Skin epidermis (tissue), 12 donors: ENCODE data around the gene LIX1.
"Not testable (repeated sequence)": the region's sequence is repeated elsewhere in the genome, so short reads cannot be mapped to it uniquely, and the experiment has no call there.

ENCODE experiments used
- H3K27ac ChIP-seq, 21 experiments: fragments of 200-600 bp; sonication (generic) in 11 of 21; one replicate each; pipeline ENCODE4 v1.5.0; 2020; ENCODE audit warnings: mild to moderate bottlenecking in 3 of 21, inconsistent platforms in 2 of 21, moderate library complexity in 2 of 21
- H3K4me3 ChIP-seq, 7 experiments: fragments of 200-600 bp; sonication (generic) in 2 of 7; one replicate each; pipeline ENCODE4 v1.5.0; 2020; ENCODE audit warnings: inconsistent platforms in 2 of 7, mild to moderate bottlenecking in 2 of 7, moderate library complexity in 1 of 7

Gene LIX1

DNA sequence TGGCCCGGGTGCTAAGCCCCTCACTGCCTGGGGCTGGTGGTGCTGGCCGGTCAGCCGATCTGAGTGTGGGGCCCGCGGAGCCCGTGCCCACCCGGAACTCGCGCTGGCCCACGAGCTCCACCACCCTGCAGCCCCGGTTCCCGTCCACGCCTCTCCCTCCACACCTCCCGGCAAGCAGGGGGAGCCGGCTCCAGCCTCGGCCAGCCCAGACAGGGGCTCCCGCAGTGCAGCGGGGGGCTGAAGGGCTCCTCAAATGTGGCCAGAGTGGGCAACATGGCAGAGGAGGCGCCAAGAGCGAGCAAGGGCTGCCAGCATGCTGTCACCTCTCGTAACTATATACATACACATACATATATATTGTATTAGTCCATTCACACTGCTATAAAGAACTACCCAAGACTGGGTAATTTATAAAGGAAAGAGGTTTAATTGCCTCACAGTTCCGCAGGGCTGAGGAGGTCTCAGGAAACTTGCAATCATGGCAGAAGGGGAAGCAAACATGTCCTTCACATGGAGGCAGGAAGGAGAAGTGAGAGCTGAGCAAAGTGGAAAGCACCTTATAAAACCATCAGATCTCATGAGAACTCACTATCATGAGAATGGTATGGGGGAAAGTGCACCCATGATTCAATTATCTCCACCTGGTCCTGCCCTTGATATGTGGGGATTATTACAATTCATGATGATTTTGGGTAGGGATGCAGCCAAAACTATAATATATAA, 56.8 kb downstream of the LIX1 start:
- Histone ChIP-seq H3K4me3 (no peak overlapping the region), H3K27ac (no peak overlapping the region)

GRCh38 chr5:97084782-97085458, 57.5 kb downstream of the LIX1 start:
- not testable (repeated sequence) for H3K4me3 ChIP-seq, H3K27ac ChIP-seq

DNA sequence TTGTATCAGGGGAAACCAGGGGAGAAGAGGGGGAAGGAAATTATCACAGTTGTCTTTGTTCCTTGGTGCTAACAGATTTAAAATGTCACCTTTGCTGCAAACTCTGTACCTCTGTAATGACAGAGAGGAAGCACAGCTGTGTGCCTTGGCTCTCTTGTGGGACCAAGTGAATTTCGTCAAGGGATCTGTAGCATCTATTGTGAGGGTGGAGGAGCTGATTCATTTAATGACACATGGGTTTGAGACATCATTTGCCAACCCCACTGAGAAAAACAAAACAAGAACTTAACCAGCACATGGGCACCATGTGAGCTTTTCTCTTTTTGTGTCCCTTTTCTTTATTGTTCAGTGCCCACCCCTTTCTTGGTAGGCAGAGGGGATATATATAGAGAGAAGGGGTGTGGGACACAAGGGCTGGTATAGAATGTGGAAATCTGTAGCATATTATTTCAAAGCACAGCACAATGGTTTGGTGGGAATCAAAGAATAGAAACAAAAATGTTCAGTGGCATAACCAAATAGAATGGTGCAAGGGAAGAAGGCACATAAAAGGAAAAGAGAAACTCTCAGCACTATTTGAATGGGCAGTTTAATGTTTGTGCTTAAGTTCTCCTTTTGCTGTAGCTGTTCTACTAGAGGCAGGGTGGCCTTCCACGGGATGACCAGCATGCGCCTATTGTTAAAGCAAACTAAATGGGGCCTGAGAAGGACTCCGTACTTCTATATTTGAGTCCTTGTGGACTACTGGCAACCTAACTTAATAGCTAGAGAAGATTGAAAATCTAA, 63.3 kb downstream of the LIX1 start:
- H3K4me3 ChIP-seq: no peak overlapping the region
- H3K27ac ChIP-seq: no peak overlapping the region

- Histone ChIP-seq H3K4me3 (no peak overlapping the region), H3K27ac (no peak overlapping the region)
These were observed 65.2 kb downstream of the LIX1 start for GRCh38 chr5:97077246-97077645.

DNA sequence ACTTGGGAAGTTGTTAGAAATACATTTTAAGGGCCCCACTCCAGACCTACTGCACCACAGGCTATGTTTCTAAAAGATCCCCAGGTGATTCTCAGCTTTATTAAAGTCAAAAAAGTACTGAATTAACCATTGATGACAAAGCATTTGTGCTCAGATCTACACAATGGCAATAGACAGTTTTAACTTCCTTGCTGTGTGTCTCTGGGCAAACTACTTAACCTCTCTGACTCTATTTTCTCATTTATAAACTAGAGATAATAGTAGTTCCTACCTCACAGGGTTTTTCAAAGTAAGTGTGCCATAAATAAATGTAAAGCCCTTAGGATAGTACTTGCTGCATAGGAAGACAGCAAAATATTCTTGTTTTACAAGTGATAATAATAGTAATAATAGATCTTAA, 66.3 kb downstream of the LIX1 start:
- no peak overlapping the region for H3K27ac ChIP-seq
- H3K4me3 ChIP-seq: no peak overlapping the region

DNA sequence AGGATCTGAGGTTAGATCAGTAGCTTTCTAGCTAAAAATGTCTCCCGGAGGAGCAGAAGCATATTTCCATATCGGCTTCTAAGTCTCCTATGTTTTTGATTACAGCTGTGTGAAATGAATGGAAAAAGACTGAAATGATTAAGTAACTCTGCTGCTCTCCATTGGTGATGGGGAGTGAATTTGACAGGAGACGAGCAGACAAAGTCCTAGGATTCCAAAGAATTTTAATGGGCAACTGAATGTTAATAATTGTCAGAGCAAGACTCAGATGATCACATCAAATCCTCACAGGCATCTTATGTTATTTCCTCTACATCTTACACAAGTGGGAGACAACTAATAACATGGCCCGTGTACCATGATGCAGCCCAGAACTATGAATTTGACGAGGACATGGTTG, 66.8 kb downstream of the LIX1 start:
- no peak overlapping the region for H3K4me3 ChIP-seq
- no peak overlapping the region for H3K27ac ChIP-seq

- Histone ChIP-seq H3K4me3 (no peak overlapping the region), H3K27ac (no peak overlapping the region)
These were observed 67.4 kb downstream of the LIX1 start for GRCh38 chr5:97074859-97075489.

GRCh38 chr5:97073420-97073819, 69.0 kb downstream of the LIX1 start:
- H3K27ac ChIP-seq: no peak overlapping the region
- no peak overlapping the region for H3K4me3 ChIP-seq

DNA sequence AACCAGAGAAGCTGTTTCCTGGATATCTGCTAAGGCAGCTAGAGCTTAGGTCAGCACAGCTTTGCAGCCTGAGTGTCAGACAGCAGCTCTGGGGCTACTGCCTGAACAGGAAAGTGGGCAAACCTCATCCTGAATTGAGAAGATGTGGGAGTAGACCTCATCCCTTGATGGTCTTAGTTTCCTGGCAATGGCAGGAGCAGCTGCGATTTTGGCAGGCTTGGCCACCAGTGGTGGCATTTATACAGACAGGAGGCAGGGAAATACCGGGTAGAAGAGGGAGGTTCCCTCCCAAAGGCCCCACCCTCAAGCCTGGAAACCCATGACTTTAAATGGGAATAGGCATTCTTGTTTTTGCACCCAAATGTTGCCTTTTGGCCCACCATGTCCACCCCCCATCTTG, 69.7 kb downstream of the LIX1 start:
- no peak overlapping the region for H3K27ac ChIP-seq
- no peak overlapping the region for H3K4me3 ChIP-seq

- Histone ChIP-seq H3K27ac (no peak overlapping the region), H3K4me3 (no peak overlapping the region)
These were observed 70.4 kb downstream of the LIX1 start for GRCh38 chr5:97071993-97072392.

DNA sequence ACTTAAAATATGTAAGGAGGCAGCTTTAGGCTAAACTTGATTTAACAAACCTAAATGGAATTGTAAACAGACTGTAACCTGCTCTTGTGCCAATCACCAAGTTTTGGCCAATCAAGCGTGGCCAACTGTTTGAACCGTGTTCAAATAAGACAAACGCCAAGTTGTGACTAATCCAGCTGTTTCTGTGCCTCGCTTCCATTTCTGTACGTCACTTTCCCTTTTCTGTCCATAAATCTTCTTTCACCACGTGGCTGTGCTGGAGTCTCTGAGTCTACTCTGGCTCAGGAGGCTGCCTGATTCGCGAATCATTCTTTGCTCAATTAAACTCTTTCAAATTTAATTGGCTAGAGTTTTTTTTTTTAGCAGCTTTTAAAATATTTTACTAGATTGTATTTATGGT, 71.3 kb downstream of the LIX1 start:
- H3K27ac ChIP-seq: no peak overlapping the region

GRCh38 chr5:97070234-97070633, 72.2 kb downstream of the LIX1 start:
- no peak overlapping the region for H3K27ac ChIP-seq

More for the DNA sequence above, 71.3 kb downstream of the LIX1 start:
- H3K4me3 ChIP-seq: no peak overlapping the region

GRCh38 chr5:97067296-97067850, 75.0 kb downstream of the LIX1 start:
- H3K27ac ChIP-seq: no peak overlapping the region
- no peak overlapping the region for H3K4me3 ChIP-seq

More at GRCh38 chr5:97070234-97070633, 72.2 kb downstream of the LIX1 start:
- H3K4me3 ChIP-seq: no peak overlapping the region

DNA sequence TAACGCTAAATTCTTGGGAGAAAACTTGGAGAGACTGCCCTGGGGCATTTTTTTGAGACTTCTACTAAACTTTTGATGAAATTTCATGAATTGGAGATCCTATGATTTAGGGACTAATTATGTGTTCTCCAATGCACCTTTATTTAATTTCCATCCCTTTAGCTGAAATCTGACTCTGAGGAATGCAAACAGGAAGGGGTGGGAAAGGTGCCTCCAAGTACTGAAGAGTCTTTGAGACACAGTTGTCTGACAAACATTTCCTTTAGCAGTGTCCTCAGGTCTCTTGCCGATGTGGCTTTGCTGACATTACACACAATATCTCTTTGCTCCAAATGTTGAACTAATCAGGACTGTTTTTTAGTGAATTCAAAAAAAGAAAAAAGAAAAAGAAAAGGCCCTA, 76.9 kb downstream of the LIX1 start:
- no peak overlapping the region for H3K27ac ChIP-seq
- H3K4me3 ChIP-seq: no peak overlapping the region

GRCh38 chr5:97063251-97063650, 79.2 kb downstream of the LIX1 start:
- Histone ChIP-seq H3K4me3 (no peak overlapping the region), H3K27ac (no peak overlapping the region)

- Histone ChIP-seq H3K27ac (no peak overlapping the region), H3K4me3 (no peak overlapping the region)
These were observed 80.4 kb downstream of the LIX1 start for GRCh38 chr5:97062046-97062445.

DNA sequence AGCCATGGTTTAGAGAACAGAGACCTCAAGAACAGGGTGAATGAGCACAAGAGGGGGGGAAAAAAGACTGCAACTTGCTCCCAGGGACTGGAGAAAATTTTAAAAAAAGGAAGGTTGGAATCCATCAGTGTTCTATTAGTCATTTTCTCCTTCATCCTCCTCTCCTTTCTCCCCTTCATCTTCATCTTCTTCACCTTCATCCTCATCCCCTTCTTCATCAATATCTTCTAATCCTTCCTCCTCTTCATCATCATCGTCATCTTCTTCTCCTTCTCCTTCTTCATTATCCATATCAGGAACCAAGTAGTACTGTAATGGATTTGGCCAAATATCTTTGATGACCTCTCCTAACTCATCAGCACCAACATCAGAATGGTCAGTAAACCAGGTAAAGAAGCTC, 86.1 kb downstream of the LIX1 start:
- H3K27ac ChIP-seq: no peak overlapping the region
- no peak overlapping the region for H3K4me3 ChIP-seq

DNA sequence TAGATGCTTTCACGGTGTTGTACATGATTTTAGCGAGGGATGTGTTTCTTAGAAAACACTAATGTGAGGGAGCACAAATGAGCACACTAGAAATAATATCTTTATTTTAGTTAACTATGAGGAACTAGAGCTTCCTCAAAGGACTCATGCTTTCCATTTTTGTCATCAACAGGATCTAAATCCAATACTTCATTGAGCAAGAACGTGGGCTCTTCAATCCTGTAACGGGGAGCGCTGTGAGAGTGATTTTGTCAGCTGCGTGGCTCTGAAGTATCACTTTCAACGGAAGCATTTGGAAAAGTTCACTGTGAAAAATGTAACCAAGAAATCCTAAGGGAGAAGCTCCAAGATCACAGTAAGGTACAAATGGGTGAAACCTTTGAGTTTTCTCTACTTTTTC, 93.2 kb downstream of the LIX1 start:
- Histone ChIP-seq H3K27ac (no peak overlapping the region), H3K4me3 (no peak overlapping the region)

GRCh38 chr5:97047076-97047475, 95.3 kb downstream of the LIX1 start:
- no peak overlapping the region for H3K4me3 ChIP-seq
- no peak overlapping the region for H3K27ac ChIP-seq
